ENCODE measurements around the gene VDAC1. TPM values are rescaled to one million over a fixed set of nuclear protein-coding genes. Genes with fewer than 3 reads are reported as not detected.

The VDAC1 gene
- total RNA-seq, 4 donors from 2014 or later: 151 to 220 (median 188) TPM

- TF ChIP-seq POLR2A (IDR thresholded peaks at IDR 0.05) (no peak), CTCF (IDR thresholded peaks at IDR 0.05) (no peak)
- intact Hi-C loops (cut with DNase I): no loop called here
- H3K4me3 ChIP-seq: no peak overlapping the region
- H3K9me3 ChIP-seq: no peaks in the 10 kb centered on the region
- WGBS, 2 donors: 53 to 74% methylated on average over 5 of the region's 5 CpGs
- H3K4me1 ChIP-seq: peaks cover 0 to 16% (median 0%) of the 10 kb centered on the region in 3 donors
- no peaks in the 10 kb centered on the region for H3K36me3 ChIP-seq
- no peaks in the 10 kb centered on the region for H3K27me3 ChIP-seq
- no peak for DNase-seq
- H3K27ac ChIP-seq: no peak overlapping the region
Observed at GRCh38 chr5:133947431-133947841, 57.3 kb downstream of the VDAC1 start.

- no peaks in the 10 kb centered on the region for H3K27me3 ChIP-seq
- H3K4me3 ChIP-seq: no peak overlapping the region
- no peak for TF ChIP-seq CTCF (IDR thresholded peaks at IDR 0.05)
- TF ChIP-seq POLR2A (IDR thresholded peaks at IDR 0.05): no peak
- intact Hi-C loops (cut with DNase I): no loop called here
- no peaks in the 10 kb centered on the region for H3K9me3 ChIP-seq
- 65 to 78% methylated on average over 2 to 3 of the region's 3 CpGs for WGBS, 2 donors
- no peaks in the 10 kb centered on the region for H3K36me3 ChIP-seq
- no peak overlapping the region for H3K27ac ChIP-seq
- DNase-seq: no peak
- peaks cover 0 to 11% (median 0%) of the 10 kb centered on the region in 3 donors for H3K4me1 ChIP-seq
Observed at GRCh38 chr5:133945568-133945967, 59.2 kb downstream of the VDAC1 start.

GRCh38 chr5:133944263-133945185 lies 60.3 kb downstream of the VDAC1 start:
- H3K27ac ChIP-seq: no peak overlapping the region
- no peak for DNase-seq
- peaks cover 0 to 11% (median 0%) of the 10 kb centered on the region in 3 donors for H3K4me1 ChIP-seq
- intact Hi-C loops (cut with DNase I): no loop called here
- H3K9me3 ChIP-seq: no peaks in the 10 kb centered on the region
- no peak overlapping the region for H3K4me3 ChIP-seq
- WGBS, 2 donors: 66 to 68% methylated on average over 17 to 19 of the region's 19 CpGs
- TF ChIP-seq CTCF (IDR thresholded peaks at IDR 0.05) (peak in 5 of 6 experiments; percentile 32 to 63 (median 42)), POLR2A (IDR thresholded peaks at IDR 0.05) (no peak)
- no peaks in the 10 kb centered on the region for H3K27me3 ChIP-seq
- no peaks in the 10 kb centered on the region for H3K36me3 ChIP-seq

- intact Hi-C loops (cut with DNase I): no loop called here
Observed at GRCh38 chr5:133943475-133943817, 61.3 kb downstream of the VDAC1 start.

More at GRCh38 chr5:133943475-133943817, 61.3 kb downstream of the VDAC1 start:
- Histone ChIP-seq H3K4me3 (no peak overlapping the region), H3K27me3 (no peaks in the 10 kb centered on the region), H3K36me3 (no peaks in the 10 kb centered on the region), H3K27ac (no peak overlapping the region), H3K9me3 (no peaks in the 10 kb centered on the region), H3K4me1 (peaks cover 0 to 11% (median 0%) of the 10 kb centered on the region in 3 donors)
- no peak for TF ChIP-seq POLR2A (IDR thresholded peaks at IDR 0.05)
- no peak for TF ChIP-seq CTCF (IDR thresholded peaks at IDR 0.05)
- DNase-seq: no peak
- 64% methylated on average over 4 to 7 of the region's 7 CpGs for WGBS, 2 donors

All from esophagus squamous epithelium (tissue), 5 donors.